HepG2 (cell line): ENCODE results near the gene DNPH1. TPM values are rescaled to one million over a fixed set of nuclear protein-coding genes. Genes with fewer than 3 reads are reported as not detected.

Source experiments
- ARNT ChIP-seq: fragments of 450-650 bp; IDR thresholded peaks from 2 replicates; pipeline ENCODE4 v1.6.1; 2017
- CEBPG ChIP-seq: IDR thresholded peaks from 2 replicates; pipeline ENCODE4 v1.6.1; 2016
- HDAC1 ChIP-seq: sonication (generic); formaldehyde crosslinking; IDR thresholded peaks from 2 replicates; pipeline ENCODE4 v1.5.1; 2020; ENCODE audit warnings: mild to moderate bottlenecking, missing genetic modification reagents
- KIAA2018 ChIP-seq: sonication (generic); formaldehyde crosslinking; IDR thresholded peaks from 2 replicates; pipeline ENCODE4 v1.5.0; 2020; ENCODE audit warnings: mild to moderate bottlenecking, missing genetic modification reagents, borderline replicate concordance
- NCOA5 ChIP-seq: sonication (generic); formaldehyde crosslinking; IDR thresholded peaks from 2 replicates; pipeline ENCODE4 v1.4.0; 2020; ENCODE audit warnings: missing genetic modification reagents
- SMC3 ChIP-seq: IDR thresholded peaks from 2 replicates; pipeline ENCODE4 v1.6.1; 2011; ENCODE audit warnings: low read length, improper control_type of control experiment
- SMYD3 ChIP-seq: sonication (generic); formaldehyde crosslinking; IDR thresholded peaks from 2 replicates; pipeline ENCODE4 v1.8.1; 2023; ENCODE audit warnings: mild to moderate bottlenecking, missing genetic modification reagents
- ZNF264 ChIP-seq: sonication (generic); formaldehyde crosslinking; IDR thresholded peaks from 2 replicates; pipeline ENCODE4 v1.4.0; 2020; ENCODE audit warnings: missing genetic modification reagents
- ZNF329 ChIP-seq: sonication (generic); formaldehyde crosslinking; IDR thresholded peaks from 2 replicates; pipeline ENCODE4 v1.9.0; 2021; ENCODE audit warnings: low read depth, mild to moderate bottlenecking, missing genetic modification reagents
- ZNF616 ChIP-seq: sonication (generic); formaldehyde crosslinking; IDR thresholded peaks from 2 replicates; pipeline ENCODE4 v1.5.0; 2020; ENCODE audit warnings: low read depth, mild to moderate bottlenecking, missing genetic modification reagents
- ZNF776 ChIP-seq: sonication (generic); formaldehyde crosslinking; IDR thresholded peaks from 2 replicates; pipeline ENCODE4 v1.4.0; 2020; ENCODE audit warnings: mild to moderate bottlenecking, missing genetic modification reagents
- ZSCAN20 ChIP-seq: sonication (generic); formaldehyde crosslinking; IDR thresholded peaks from 2 replicates; pipeline ENCODE4 v1.4.0; 2020; ENCODE audit warnings: missing genetic modification reagents, mild to moderate bottlenecking, borderline replicate concordance
- polyA plus RNA-seq, 8 experiments: library from polyadenylated mRNA; depleted of rRNA in 3 of 8; stranded (reverse) in 7 of 8; unstranded in 1 of 8; fragments of >200 nt; fragmentation: Illumina TruSeq in 4 of 8; extraction: Trizol in 4 of 8; gene quantifications; 2 replicates each; pipeline versions ENCODE4 v1.2.1 to v1.2.3, GENCODE V29; 2011 to 2016; ENCODE audit warnings: low read depth in 4 of 8, missing spikeins in 1 of 8, mixed read lengths in 1 of 8; ENCODE audit not compliant: insufficient read depth in 1 of 8
- total RNA-seq, 5 experiments: library from RNA; depleted of rRNA; stranded (reverse); fragments of >200 nt; fragmentation: Illumina TruSeq; extraction: Trizol; gene quantifications; 2 replicates each; pipeline ENCODE4 v1.2.3, GENCODE V29; 2016; ENCODE audit warnings: low read depth in 1 of 5
- TF ChIP-seq, protein P1 (sequence below): IDR thresholded peaks from 2 replicates; pipeline ENCODE4 v1.6.1; 2018; ENCODE audit warnings: missing genetic modification reagents
- TF ChIP-seq, protein P2 (sequence below): sonication (generic); formaldehyde crosslinking; IDR thresholded peaks from 2 replicates; pipeline ENCODE4 v1.4.0; 2020; ENCODE audit warnings: low read depth, mild to moderate bottlenecking, missing genetic modification reagents
- TF ChIP-seq, protein P3 (sequence below): IDR thresholded peaks from 2 replicates; pipeline ENCODE4 v1.6.1; 2016; ENCODE audit warnings: control low read depth
- TF ChIP-seq, protein P4 (sequence below): sonication (generic); formaldehyde crosslinking; IDR thresholded peaks from 2 replicates; pipeline ENCODE4 v1.5.1; 2020; ENCODE audit warnings: missing genetic modification reagents, mild to moderate bottlenecking, borderline replicate concordance

The DNPH1 gene
- total and polyA plus RNA-seq, 2 of the 13 experiments (the other 11 are each of a cell fraction or from before 2014, with no cell fraction given), result 56.5 to 75.1 TPM

DNA sequence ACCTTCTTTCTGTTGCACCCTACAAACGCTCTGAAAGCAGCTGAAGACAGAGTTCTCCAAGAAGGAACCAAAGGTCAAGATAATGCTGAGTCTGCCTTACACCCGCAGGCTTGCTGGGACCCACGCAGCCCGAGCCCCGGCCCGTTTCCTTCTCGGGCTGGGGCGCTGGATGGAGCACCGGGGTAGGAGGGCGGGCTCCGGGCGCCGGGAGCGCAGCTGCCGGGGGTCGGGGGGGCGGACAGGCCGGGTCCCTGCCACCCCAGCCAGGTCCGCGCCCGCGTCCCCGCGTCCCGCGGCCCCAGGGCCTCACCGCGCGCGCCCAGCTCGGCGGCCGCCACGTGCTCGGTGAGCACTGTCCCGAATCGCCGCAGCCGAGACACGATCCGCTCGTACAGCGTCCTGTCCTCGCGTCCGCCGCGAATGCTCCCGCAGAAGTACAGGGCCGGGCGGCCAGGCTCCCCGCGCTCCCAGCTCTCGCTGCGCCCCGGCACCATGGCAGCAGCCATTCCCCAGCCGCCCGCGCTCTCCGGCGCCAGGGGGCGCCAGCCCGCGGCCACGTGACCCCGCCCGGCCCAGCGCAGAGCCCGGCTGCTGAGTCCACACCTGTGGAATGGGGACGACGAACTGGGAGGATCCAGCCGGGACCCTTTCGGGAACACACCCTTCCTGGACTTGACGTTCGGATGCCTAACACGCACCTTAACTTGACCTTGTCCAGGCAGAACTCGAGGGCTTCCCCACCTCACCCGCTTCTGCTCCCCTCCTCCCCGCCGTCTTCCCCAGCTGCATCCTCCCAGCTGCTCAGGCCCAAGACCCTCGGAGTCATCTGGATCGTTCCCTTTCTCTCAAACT is at the start of gene DNPH1 (continued):
- TF ChIP-seq HDAC1 (no peak; the same call in none of the 2 replicates), ZNF776 (CRISPR knock-in tag) (peak; percentile 94), KIAA2018 (no peak), ZSCAN20 (CRISPR knock-in tag) (peak; percentile 92; the same call in 1 of the 2 replicates), ZNF616 (CRISPR knock-in tag) (no peak; the same call in 1 of the 2 replicates), CEBPG (CRISPR knock-in tag) (0 out of 2 replicates have a peak, but pooled peaks have one; percentile 3), SMC3 (no peak; the same call in 1 of the 2 replicates), NCOA5 (CRISPR knock-in tag) (no peak), ARNT (no peak), SMYD3 (CRISPR knock-in tag) (0 out of 2 replicates have a peak, but pooled peaks have one; percentile 52), ZNF264 (CRISPR knock-in tag) (no peak), ZNF329 (CRISPR knock-in tag) (peak; percentile 90; the same call in 1 of the 2 replicates)
- TF ChIP-seq, protein P1, sequence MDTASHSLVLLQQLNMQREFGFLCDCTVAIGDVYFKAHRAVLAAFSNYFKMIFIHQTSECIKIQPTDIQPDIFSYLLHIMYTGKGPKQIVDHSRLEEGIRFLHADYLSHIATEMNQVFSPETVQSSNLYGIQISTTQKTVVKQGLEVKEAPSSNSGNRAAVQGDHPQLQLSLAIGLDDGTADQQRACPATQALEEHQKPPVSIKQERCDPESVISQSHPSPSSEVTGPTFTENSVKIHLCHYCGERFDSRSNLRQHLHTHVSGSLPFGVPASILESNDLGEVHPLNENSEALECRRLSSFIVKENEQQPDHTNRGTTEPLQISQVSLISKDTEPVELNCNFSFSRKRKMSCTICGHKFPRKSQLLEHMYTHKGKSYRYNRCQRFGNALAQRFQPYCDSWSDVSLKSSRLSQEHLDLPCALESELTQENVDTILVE (CRISPR knock-in tag), result no peak
- TF ChIP-seq, protein P2, sequence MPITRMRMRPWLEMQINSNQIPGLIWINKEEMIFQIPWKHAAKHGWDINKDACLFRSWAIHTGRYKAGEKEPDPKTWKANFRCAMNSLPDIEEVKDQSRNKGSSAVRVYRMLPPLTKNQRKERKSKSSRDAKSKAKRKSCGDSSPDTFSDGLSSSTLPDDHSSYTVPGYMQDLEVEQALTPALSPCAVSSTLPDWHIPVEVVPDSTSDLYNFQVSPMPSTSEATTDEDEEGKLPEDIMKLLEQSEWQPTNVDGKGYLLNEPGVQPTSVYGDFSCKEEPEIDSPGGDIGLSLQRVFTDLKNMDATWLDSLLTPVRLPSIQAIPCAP (CRISPR knock-in tag), result no peak; the same call in none of the 2 replicates
- TF ChIP-seq, protein P3, sequence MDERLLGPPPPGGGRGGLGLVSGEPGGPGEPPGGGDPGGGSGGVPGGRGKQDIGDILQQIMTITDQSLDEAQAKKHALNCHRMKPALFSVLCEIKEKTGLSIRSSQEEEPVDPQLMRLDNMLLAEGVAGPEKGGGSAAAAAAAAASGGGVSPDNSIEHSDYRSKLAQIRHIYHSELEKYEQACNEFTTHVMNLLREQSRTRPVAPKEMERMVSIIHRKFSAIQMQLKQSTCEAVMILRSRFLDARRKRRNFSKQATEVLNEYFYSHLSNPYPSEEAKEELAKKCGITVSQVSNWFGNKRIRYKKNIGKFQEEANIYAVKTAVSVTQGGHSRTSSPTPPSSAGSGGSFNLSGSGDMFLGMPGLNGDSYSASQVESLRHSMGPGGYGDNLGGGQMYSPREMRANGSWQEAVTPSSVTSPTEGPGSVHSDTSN (CRISPR knock-in tag), result no peak
- TF ChIP-seq, protein P4, sequence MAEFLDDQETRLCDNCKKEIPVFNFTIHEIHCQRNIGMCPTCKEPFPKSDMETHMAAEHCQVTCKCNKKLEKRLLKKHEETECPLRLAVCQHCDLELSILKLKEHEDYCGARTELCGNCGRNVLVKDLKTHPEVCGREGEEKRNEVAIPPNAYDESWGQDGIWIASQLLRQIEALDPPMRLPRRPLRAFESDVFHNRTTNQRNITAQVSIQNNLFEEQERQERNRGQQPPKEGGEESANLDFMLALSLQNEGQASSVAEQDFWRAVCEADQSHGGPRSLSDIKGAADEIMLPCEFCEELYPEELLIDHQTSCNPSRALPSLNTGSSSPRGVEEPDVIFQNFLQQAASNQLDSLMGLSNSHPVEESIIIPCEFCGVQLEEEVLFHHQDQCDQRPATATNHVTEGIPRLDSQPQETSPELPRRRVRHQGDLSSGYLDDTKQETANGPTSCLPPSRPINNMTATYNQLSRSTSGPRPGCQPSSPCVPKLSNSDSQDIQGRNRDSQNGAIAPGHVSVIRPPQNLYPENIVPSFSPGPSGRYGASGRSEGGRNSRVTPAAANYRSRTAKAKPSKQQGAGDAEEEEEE, result no peak
